ENCODE data around the gene NAT8. TPM values are rescaled to one million over a fixed set of nuclear protein-coding genes. Genes with fewer than 3 reads are reported as not detected.
"Not testable (repeated sequence)": the region's sequence is repeated elsewhere in the genome, so short reads cannot be mapped to it uniquely, and the experiment has no call there.

The NAT8 gene
- total RNA-seq, 4 donors from 2014 or later, result not detected

GRCh38 chr2:73667239-73667638 is 25.0 kb upstream of the NAT8 start:
- DNase-seq (ENCODE audit: low spot score in 2 of 2); H3K4me3 ChIP-seq (ENCODE audit: low read depth, poor library complexity, severe bottlenecking); intact Hi-C loops (cut with DNase I; ENCODE audit: low total_unique reads): not testable (repeated sequence)
- 93 to 98% methylated on average over 3 of the region's 3 CpGs for WGBS, 2 donors

DNA sequence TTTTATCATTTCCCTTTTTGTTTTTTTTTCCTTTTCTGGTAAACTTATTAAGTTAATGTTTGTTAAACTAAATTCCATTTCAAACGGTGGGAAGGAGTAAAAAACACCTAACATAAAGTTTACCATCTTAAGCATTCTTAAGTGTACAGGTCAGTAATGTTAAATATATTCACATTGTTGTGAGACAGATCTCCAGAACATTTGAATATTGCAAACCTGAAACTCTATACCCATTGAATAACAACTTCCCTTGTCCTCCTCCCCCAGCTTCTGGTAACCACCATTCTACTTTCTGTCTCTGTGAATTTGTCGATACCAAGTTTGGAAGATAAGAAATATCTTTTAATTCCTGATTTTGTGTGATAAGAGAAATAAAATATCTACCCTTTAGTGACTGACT is 12.0 kb upstream of the NAT8 start:
- TF ChIP-seq POLR2A (IDR thresholded peaks at IDR 0.05), result no peak
- no peak for TF ChIP-seq CTCF (IDR thresholded peaks at IDR 0.05)
- WGBS, 2 donors, result 67 to 76% methylated on average over 2 of the region's 2 CpGs

DNA sequence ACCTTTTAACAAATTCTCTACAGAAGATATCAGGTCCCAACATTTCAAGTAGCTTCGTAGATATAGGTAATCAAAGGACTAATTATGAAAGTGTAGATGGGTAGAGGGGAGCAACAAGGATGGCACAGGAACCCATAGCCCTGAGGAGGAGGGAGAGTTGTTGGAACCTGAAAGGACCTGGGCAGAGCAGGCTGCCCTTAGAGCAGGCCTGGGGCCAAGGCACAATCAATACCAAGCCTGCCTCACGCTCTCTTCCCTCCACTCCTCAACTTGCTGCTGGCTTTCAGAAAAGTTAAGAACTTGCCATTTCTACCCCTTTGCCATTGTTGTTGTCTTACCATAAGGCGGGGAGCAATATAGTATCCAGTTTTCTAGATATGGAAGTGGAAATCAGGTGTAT is 10.1 kb upstream of the NAT8 start:
- no peak overlapping the region for H3K4me3 ChIP-seq (ENCODE audit: low read depth, poor library complexity, severe bottlenecking)
- DNase-seq (ENCODE audit: low spot score in 2 of 2), result no peak
- TF ChIP-seq POLR2A (IDR thresholded peaks at IDR 0.05) (no peak), CTCF (IDR thresholded peaks at IDR 0.05) (no peak)
- intact Hi-C loops (cut with DNase I; ENCODE audit: low total_unique reads), result no loop called here
- 88 to 95% methylated on average over 3 of the region's 3 CpGs for WGBS, 2 donors

More for the DNA sequence above, 12.0 kb upstream of the NAT8 start:
- DNase-seq (ENCODE audit: low spot score in 2 of 2), result no peak
- no peak overlapping the region for H3K4me3 ChIP-seq (ENCODE audit: low read depth, poor library complexity, severe bottlenecking)
- intact Hi-C loops (cut with DNase I; ENCODE audit: low total_unique reads), result no loop called here

DNA sequence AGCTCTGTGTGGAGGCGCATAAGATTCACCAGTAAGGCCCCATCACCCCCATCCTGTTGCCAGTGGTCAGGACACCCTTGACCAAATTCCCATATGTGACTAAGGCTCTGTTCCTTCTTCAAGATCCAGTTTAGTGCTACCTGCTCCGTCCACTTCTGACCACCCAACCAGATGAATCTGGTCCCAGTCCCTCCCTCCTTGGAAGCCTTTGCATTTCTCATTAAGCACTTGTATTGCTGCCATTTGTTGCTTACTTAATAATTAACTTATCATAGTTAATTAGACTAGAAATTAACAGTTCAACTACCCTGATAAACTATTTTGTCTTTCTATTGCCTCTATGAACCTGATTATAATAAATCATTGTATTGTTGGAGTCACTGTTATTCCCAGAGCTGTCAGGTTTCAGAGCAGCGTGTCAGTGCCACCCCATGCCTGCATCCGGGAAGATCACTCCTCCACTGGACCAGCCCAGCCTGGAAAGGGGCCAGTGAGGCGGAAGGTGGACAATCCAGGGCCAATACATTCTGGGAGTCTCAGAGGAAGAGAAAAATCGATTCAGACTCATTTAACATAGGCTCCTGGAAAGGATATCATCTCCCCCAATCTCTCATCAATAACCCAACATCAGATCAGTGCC is 9.5 kb upstream of the NAT8 start:
- TF ChIP-seq POLR2A (IDR thresholded peaks at IDR 0.05) (no peak), CTCF (IDR thresholded peaks at IDR 0.05) (no peak)
- no peak for DNase-seq (ENCODE audit: low spot score in 2 of 2)
- intact Hi-C loops (cut with DNase I; ENCODE audit: low total_unique reads), result no loop called here
- WGBS, 2 donors, result 73 to 78% methylated on average over 6 of the region's 6 CpGs
- H3K4me3 ChIP-seq (ENCODE audit: low read depth, poor library complexity, severe bottlenecking), result no peak overlapping the region

GRCh38 chr2:73647690-73648089 is 5.5 kb upstream of the NAT8 start:
- intact Hi-C loops (cut with DNase I; ENCODE audit: low total_unique reads); H3K4me3 ChIP-seq (ENCODE audit: low read depth, poor library complexity, severe bottlenecking); DNase-seq (ENCODE audit: low spot score in 2 of 2): not testable (repeated sequence)
- 87 to 91% methylated on average over 6 to 10 of the region's 10 CpGs for WGBS, 2 donors

- 87 to 100% methylated on average over 1 to 3 of the region's 3 CpGs for WGBS, 2 donors
- intact Hi-C loops (cut with DNase I; ENCODE audit: low total_unique reads), result no loop called here
- no peak overlapping the region for H3K4me3 ChIP-seq (ENCODE audit: low read depth, poor library complexity, severe bottlenecking)
- TF ChIP-seq CTCF (IDR thresholded peaks at IDR 0.05) (no peak), POLR2A (IDR thresholded peaks at IDR 0.05) (no peak)
- no peak for DNase-seq (ENCODE audit: low spot score in 2 of 2)
Observed at GRCh38 chr2:73641767-73642062, 507 bp downstream of the NAT8 start.
